Mononuclear cell (primary cell): ENCODE results near the gene FAAP24. TPM values are rescaled to one million over a fixed set of nuclear protein-coding genes. Genes with fewer than 3 reads are reported as not detected.
"Not testable (repeated sequence)": the region's sequence is repeated elsewhere in the genome, so short reads cannot be mapped to it uniquely, and the experiment has no call there.

Source experiments
- H3K27me3 ChIP-seq: 2 replicates; pipeline ENCODE4 v1.6.0; 2011; ENCODE audit warnings: low read length, control low read depth; ENCODE audit not compliant: insufficient read depth
- H3K4me1 ChIP-seq: 2 replicates; pipeline ENCODE4 v1.5.1; 2011; ENCODE audit warnings: mild to moderate bottlenecking, low read length, control low read depth; ENCODE audit not compliant: insufficient read depth
- H3K4me3 ChIP-seq: 2 replicates; pipeline ENCODE4 v1.5.1; 2011; ENCODE audit warnings: mild to moderate bottlenecking, low read length, moderate library complexity
- H3K9me3 ChIP-seq: 2 replicates; pipeline ENCODE4 v1.5.1; 2011; ENCODE audit warnings: low read depth, mild to moderate bottlenecking, control low read depth, low read length
- total RNA-seq: library from RNA; depleted of rRNA; stranded (reverse); fragments of >200 nt; gene quantifications from one replicate; pipeline ENCODE4 v1.2.3, GENCODE V29; 2012

The FAAP24 gene, protein sequence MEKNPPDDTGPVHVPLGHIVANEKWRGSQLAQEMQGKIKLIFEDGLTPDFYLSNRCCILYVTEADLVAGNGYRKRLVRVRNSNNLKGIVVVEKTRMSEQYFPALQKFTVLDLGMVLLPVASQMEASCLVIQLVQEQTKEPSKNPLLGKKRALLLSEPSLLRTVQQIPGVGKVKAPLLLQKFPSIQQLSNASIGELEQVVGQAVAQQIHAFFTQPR
- 0.42 TPM for total RNA-seq

DNA sequence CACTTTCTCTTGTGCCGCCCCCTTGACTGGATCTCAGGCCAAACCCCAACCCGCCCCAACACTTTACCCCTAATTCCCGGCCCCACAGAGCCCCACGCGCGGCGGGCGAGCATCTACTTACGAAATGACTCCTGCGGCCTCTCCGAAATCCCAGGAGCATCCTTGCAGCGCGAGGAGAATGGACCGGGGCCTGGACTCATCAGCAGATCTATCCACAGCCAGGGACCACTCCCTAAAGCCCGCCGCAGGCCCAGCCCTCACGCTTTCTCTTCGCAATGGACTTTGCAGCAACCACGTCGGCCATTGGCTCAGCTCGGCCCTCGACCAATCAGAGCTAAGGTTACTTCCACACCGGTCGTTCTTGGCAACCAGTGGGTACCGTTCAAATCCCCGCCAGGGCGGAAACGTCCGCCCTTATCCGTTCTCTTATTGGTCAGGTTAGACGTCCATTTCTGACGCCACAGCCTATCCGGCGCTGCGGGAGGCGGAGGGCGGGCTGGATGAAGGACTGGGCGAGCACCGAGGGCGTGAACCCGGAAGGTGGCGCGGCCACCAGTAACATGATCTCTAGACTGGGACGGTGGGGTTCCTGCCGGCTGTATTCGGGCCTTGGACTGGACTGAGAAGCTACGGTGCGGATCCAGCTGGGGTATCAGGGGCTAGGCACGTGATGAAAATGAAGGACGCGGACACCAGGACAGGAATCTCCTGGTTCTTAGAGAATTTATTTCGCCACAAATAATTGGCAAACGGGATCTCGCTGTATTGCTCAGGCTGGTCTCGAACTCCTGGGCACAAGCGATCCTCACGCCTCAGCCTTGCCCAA, at the start of gene FAAP24, which contains the start of gene CEP89:
FAAP24 (plus strand) TSS at position 528 of the 826 bp plus-strand sequence. CDS start 955 bp downstream, outside the sequence.
CEP89 (minus strand) TSS at position 244 of the 826 bp plus-strand sequence; CDS start at position 160, 84 bp downstream.
- no peaks in the 10 kb centered on the region for H3K27me3 ChIP-seq
- peaks cover 20% of the 10 kb centered on the region for H3K4me1 ChIP-seq
- H3K9me3 ChIP-seq: no peaks in the 10 kb centered on the region
- peak within 1 kb of the TSS; percentile 91 for H3K4me3 ChIP-seq

DNA sequence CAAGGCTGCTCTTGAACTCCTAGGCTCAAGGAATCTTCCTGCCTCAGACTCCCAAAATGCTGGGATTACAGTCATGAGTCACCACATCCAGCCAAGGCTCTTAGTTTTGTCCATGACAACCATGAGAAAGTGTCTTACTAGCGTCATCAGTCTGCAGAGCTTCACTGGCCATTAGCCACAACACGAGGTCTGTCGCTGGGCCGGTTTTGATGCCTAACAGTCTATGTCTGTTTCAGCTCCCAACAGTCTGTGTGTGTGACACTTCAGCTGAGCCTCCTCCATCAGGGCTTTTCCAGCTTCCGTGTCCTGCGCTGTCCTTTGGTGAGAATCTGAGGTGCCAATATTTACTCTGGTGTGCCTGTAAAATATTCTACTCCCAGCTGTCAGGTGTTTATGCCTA, 47.8 kb upstream of the FAAP24 start:
- H3K27me3 ChIP-seq: no peaks in the 10 kb centered on the region
- H3K4me3 ChIP-seq: no peak overlapping the region
- no peaks in the 10 kb centered on the region for H3K9me3 ChIP-seq
- no peaks in the 10 kb centered on the region for H3K4me1 ChIP-seq

DNA sequence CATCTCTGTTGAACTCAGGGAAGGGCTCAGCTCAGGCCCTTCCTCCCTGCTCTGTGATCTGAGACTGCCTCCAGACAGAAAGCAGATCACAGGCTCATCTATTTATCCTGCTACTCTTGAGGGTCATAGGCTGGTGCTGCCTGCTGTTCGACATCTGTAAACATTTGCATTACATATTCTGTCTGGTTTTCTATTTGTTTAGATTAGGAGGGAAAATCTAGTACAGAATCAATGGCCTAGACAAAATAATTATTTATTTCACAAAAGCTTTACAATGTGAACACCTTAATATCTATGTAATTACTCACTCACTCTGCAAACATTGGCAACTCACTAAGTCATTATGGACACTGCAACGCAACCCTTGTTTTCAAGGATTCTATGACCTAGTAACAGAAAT, 43.2 kb upstream of the FAAP24 start:
- no peak overlapping the region for H3K4me3 ChIP-seq
- H3K27me3 ChIP-seq: no peaks in the 10 kb centered on the region
- H3K9me3 ChIP-seq: no peaks in the 10 kb centered on the region
- H3K4me1 ChIP-seq: no peaks in the 10 kb centered on the region

DNA sequence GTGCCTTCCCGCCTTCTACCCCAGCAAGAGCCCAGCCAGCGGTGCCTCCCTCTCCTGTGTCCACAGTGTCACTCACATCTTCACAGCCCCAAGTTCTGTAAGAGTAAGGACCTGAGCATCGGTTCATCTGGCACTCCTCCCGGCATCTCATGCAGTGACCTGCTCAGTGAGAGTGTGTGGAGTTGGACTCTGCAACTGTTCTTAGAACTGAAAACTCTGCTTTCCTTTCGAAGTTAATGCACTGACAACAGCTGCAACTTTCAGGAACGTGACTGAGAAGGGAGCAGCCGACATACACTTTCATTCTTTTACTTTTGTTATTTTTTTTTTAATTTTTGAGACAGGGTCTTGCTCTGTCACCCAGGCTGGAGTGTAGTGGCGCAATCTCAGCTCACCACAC, 41.5 kb upstream of the FAAP24 start:
- no peaks in the 10 kb centered on the region for H3K9me3 ChIP-seq
- H3K27me3 ChIP-seq: no peaks in the 10 kb centered on the region
- H3K4me3 ChIP-seq: no peak overlapping the region
- H3K4me1 ChIP-seq: no peaks in the 10 kb centered on the region

DNA sequence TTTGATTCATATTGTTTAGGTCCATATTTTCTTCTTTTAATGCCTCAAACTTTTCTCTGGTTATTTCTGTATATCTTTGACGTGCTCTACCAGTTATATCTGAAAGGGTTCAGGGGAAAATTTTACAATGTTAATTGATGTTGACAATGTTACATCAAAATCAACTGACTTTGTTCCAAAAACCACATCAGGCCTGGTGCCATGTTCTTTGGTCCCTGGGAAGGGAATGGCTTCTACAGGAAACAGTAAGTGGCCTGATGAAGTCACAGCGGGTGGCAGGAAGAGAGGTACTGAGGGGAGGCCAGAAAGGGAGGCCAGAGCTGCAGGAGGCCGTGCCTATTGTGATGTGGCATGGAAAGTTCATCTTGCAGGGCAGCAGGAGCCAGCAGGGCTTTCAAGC, 38.5 kb upstream of the FAAP24 start:
- Histone ChIP-seq H3K9me3 (no peaks in the 10 kb centered on the region), H3K4me3 (no peak overlapping the region), H3K27me3 (no peaks in the 10 kb centered on the region), H3K4me1 (no peaks in the 10 kb centered on the region)

DNA sequence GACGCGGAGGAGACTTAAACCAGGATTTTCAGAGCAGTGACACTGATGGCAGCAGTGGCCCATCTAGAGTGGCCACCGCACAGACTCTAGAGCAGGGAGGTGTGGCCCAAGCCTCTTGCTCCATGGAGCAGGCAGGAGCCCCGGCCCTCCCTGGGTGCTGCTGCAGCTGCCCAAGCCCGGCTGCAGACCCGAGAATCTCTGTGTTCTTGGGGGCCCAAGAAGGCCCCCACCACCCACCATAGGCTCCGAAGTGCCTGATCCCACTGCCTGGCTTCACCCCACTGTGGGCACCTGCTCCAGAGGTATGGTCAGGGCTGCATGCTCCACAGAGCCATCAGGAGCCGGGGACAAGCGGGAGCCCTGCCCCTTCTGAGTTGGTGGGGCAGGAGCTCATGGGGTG, 36.4 kb upstream of the FAAP24 start:
- H3K9me3 ChIP-seq: no peaks in the 10 kb centered on the region
- H3K4me3 ChIP-seq: no peak overlapping the region
- H3K27me3 ChIP-seq: no peaks in the 10 kb centered on the region
- H3K4me1 ChIP-seq: no peaks in the 10 kb centered on the region

DNA sequence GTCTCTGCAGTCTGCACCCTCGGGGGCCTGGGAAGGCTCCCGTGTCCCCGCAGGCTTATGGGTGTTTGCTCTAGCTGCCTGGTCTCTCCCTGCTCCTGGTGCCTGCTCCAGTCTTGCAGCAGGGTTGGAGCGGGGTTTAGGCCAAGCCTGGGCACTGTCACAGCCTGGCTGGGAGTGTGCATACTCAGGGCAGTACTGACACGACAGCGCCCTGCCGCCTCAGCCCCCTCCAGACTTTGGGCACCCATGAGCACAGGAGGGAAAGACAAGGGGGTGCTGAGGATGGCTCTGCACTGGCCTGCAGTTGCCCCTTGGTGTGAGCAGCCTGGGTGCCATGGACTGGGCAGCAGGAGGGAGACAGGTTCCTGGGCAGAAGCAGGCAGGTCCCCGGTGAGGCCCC, 36.0 kb upstream of the FAAP24 start:
- no peak overlapping the region for H3K4me3 ChIP-seq
- H3K9me3 ChIP-seq: no peaks in the 10 kb centered on the region
- no peaks in the 10 kb centered on the region for H3K27me3 ChIP-seq
- no peaks in the 10 kb centered on the region for H3K4me1 ChIP-seq

DNA sequence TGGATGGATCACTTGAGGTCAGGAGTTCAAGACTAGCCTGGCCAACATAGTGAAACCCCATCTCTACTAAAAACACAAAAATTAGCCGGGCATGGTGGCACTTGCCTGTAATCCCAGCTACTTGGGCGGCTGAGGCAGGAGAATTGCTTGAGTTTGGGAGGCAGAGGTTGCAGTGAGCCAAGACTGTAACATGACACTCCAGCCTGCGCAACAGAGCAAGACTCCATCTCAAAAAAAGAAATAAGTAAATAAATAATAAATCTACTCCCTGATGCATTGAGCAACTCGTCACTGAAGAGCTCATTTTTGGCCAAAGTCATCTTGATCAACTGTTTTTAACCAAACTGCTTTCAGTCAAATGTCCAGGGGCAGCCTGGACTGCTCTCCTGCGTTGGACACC, 30.8 kb upstream of the FAAP24 start:
- not testable (repeated sequence) for H3K27me3 ChIP-seq, H3K9me3 ChIP-seq, H3K4me3 ChIP-seq, H3K4me1 ChIP-seq

DNA sequence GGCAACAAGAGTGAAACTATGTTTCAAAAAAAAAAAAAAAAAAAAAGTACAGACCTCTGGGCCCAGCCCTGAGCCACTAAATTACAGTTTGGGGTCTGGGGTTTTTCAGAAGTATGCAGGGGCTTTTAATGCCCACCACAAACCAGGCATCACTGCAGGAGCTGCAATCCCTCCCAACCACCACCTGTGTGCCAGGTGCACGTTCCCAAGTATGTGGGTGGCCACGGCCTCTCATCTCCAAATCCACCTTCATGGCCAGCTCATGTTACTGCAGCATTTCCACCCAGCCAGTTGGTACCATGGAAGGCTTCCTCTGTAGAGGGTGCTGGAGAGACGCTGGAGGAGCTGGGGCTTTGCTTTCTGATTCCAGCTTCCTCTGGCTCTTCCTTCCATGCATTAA, 26.8 kb upstream of the FAAP24 start:
- Histone ChIP-seq H3K9me3 (no peaks in the 10 kb centered on the region), H3K4me1 (no peaks in the 10 kb centered on the region), H3K27me3 (no peaks in the 10 kb centered on the region), H3K4me3 (no peak overlapping the region)

DNA sequence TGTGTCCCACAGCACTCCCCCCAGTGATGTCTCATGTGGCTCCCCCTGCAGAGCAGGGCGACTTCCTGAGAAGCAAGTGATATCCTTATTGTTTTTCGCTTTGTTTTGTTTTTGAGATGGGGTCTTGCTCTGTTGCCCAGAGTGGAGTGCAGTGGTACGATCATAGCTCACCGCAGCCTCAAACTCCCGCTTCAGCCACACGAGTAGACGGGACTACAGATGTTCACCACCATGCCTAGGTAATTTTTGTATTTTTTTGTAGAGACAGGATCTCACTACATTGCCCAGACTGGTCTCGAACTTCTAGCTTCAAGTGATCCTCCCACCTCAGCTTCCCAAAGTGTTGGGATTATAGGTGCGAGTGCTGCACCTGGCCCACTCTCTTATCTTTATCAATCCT, 5.3 kb upstream of the FAAP24 start:
- Histone ChIP-seq H3K4me3 (no peak overlapping the region), H3K27me3 (no peaks in the 10 kb centered on the region), H3K4me1 (peaks cover 8% of the 10 kb centered on the region), H3K9me3 (no peaks in the 10 kb centered on the region)

DNA sequence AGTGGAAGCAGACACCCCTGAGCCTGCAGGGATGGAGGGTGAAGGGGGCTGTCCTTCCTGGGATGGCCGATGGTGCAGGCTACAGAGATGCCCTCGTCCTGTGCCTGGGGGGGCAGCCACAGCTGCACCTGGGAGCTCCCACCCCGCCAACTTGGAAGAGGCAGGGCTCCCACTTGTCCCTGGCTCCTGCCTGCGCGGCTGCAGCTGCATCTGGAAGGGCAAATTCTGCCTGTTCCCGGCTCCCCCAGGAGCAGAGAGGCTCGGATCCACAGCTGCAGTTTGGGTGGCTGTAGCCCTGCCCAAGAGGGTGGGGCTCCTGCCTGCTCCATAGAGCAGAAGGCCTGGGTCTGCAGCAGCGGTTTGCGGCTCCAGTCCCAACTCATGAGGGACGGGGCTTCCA, 2.5 kb upstream of the FAAP24 start:
- peaks cover 12% of the 10 kb centered on the region for H3K4me1 ChIP-seq
- H3K9me3 ChIP-seq: no peaks in the 10 kb centered on the region
- H3K4me3 ChIP-seq: no peak overlapping the region
- no peaks in the 10 kb centered on the region for H3K27me3 ChIP-seq

DNA sequence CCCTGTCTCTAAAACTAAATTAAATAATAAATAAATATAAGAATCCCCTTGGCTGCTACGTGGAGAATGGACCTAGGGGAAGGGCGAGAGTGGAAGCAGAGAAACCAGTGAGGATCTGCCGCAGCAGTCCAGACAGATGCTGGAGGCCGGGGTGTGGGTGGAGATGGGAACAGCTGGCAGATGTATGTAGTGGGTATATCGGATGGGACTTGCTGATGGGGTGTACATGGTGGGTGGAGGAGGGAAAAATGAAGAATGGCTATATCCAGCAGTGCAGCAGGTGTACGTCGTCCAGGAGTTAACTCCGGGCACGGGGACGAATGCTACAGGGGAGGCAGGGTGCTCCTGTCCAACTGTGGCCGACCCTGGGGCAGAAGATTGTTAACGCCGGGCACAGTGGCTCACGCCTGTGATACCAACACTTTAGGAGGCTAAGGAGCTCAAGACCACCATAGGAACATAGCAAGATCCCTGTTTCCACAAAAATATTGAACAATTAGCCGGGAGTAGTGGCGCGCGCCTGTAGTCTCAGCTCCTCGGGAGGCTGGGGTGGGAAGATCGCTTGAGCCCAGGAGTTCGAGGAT, 938 bp upstream of the FAAP24 start:
- H3K4me1 ChIP-seq: peaks cover 12% of the 10 kb centered on the region
- peak overlapping the region; percentile 91 for H3K4me3 ChIP-seq
- no peaks in the 10 kb centered on the region for H3K27me3 ChIP-seq
- no peaks in the 10 kb centered on the region for H3K9me3 ChIP-seq

DNA sequence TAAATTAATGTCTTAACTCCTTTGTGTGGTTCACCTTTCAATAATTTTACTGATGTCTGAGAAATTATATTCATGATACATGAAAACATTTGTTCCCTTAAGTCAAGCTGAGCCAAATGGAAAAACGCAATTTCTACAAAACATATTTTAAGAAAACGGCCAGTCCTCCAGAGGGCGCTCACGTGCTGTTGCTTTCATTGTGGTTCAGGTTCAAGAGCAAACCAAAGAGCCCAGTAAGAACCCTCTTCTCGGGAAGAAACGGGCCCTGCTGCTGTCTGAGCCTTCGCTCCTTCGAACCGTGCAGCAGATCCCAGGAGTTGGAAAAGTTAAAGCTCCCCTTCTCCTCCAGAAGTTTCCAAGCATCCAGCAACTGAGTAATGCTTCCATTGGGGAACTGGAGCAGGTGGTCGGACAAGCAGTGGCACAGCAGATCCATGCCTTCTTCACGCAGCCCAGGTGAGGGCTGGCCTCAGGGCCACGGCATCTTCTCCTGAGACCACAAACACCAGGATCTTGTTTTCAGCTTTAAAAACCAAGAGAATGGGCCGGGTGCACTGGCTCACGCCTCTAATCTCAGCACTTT, 4.3 kb downstream of the FAAP24 start:
- H3K4me1 ChIP-seq: peaks cover 29% of the 10 kb centered on the region
- H3K4me3 ChIP-seq: no peak overlapping the region
- H3K9me3 ChIP-seq: no peaks in the 10 kb centered on the region
- H3K27me3 ChIP-seq: no peaks in the 10 kb centered on the region

DNA sequence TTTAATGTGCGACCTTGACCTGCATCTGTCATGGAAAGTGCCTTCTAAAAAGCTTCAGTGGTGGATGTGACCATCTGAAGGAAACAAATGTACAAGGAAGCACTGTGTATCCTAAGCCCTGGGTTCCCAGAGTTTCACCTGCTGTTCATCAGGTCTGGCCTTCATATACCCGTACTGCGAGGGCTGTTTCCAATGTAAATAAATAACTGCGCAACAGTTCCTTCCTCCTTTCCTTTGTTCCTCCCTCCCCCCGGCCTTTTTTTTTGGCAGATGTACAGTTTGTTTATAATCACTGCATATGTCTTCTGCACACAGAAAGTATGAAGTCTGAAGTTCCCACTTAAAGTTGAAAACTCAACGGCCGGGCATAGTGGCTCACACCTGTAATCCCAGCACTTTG, 5.2 kb downstream of the FAAP24 start:
- no peak overlapping the region for H3K4me3 ChIP-seq
- H3K9me3 ChIP-seq: no peaks in the 10 kb centered on the region
- no peaks in the 10 kb centered on the region for H3K27me3 ChIP-seq

DNA sequence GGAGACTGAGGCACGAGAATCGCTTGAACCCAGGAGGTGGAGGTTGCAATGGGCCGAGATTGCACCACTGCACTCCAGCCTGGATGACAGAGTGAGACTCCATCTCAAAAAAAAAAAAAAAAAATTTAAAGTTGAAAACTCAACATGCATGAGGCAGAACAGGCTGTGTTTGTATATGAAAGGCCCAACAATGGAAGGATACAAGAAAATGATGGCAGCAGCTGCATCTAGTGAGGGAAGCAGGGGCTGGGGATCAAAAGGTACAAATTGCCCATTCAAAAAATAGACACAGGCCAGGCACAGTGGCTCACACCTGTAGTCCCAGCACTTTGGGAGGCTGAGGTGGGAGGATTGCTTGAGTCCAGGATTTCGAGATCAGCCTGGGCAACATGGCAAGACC, 5.8 kb downstream of the FAAP24 start:
- not testable (repeated sequence) for H3K4me3 ChIP-seq, H3K9me3 ChIP-seq, H3K27me3 ChIP-seq
- H3K4me1 ChIP-seq: peaks cover 25% of the 10 kb centered on the region

More for the DNA sequence above, 5.2 kb downstream of the FAAP24 start:
- H3K4me1 ChIP-seq: peaks cover 28% of the 10 kb centered on the region
